ENCODE measurements around the gene NIT2. TPM values are rescaled to one million over a fixed set of nuclear protein-coding genes. Genes with fewer than 3 reads are reported as not detected.
A peak's percentile ranks its signal among the peaks of the same experiment; 100 is the strongest.
"Not testable (repeated sequence)": the region's sequence is repeated elsewhere in the genome, so short reads cannot be mapped to it uniquely, and the experiment has no call there.

Gene NIT2
- total and polyA plus RNA-seq, 12 donors: 16.8 to 84.5 (median 39.7) TPM

DNA sequence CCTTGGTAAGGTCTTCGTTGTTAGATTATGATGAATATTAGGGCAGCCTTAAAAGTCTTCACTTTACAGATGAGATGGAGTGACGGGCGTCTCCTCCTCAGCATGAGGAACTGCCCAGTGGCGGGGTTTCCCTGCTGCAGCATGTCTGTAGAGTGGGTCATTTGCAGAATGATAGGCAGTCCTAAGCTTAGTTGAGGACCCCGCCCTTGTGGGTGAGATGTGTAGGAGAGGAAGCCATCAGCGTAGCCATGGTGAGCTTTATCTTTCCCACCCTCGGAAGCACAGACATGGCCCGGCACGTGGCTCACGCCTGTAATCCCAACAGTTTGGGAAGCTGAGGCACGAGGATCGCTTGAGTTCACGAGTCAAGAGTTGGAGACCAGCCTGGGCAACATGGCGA lies 877 bp downstream of the NIT2 start:
- H3K4me1 ChIP-seq (replicated peaks in 1 of 2): peaks cover 0 to 19% of the 10 kb centered on the region in 2 donors
- 79 to 82% (median 81%) methylated on average over 14 of the region's 14 CpGs for WGBS, 4 donors
- H3K4me3 ChIP-seq: peak overlapping the region in 2 of 4 donors; percentile 70 to 99
- no peaks in the 10 kb centered on the region for H3K9me3 ChIP-seq (replicated peaks in 1 of 3)
- intact Hi-C loops (cut with DNase I): no loop called here
- peaks cover 0 to 2% of the 10 kb centered on the region in 2 donors for H3K36me3 ChIP-seq (replicated peaks in 1 of 2)
- TF ChIP-seq, protein P1, sequence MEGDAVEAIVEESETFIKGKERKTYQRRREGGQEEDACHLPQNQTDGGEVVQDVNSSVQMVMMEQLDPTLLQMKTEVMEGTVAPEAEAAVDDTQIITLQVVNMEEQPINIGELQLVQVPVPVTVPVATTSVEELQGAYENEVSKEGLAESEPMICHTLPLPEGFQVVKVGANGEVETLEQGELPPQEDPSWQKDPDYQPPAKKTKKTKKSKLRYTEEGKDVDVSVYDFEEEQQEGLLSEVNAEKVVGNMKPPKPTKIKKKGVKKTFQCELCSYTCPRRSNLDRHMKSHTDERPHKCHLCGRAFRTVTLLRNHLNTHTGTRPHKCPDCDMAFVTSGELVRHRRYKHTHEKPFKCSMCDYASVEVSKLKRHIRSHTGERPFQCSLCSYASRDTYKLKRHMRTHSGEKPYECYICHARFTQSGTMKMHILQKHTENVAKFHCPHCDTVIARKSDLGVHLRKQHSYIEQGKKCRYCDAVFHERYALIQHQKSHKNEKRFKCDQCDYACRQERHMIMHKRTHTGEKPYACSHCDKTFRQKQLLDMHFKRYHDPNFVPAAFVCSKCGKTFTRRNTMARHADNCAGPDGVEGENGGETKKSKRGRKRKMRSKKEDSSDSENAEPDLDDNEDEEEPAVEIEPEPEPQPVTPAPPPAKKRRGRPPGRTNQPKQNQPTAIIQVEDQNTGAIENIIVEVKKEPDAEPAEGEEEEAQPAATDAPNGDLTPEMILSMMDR (IDR thresholded peaks at IDR 0.05): no peak
- no peak for TF ChIP-seq POLR2A (IDR thresholded peaks at IDR 0.05)
- peak overlapping the region in 3 of 5 donors; percentile 15 to 86 (median 81) for H3K27ac ChIP-seq
- H3K27me3 ChIP-seq: no peaks in the 10 kb centered on the region
- peak in 1 of 7 donors; percentile 7 for DNase-seq

GRCh38 chr3:100336229-100336628 lies 1.7 kb downstream of the NIT2 start:
- peaks cover 0 to 19% of the 10 kb centered on the region in 2 donors for H3K4me1 ChIP-seq (replicated peaks in 1 of 2)
- WGBS, 4 donors: 90 to 94% (median 91%) methylated on average over 9 to 10 of the region's 10 CpGs

DNA sequence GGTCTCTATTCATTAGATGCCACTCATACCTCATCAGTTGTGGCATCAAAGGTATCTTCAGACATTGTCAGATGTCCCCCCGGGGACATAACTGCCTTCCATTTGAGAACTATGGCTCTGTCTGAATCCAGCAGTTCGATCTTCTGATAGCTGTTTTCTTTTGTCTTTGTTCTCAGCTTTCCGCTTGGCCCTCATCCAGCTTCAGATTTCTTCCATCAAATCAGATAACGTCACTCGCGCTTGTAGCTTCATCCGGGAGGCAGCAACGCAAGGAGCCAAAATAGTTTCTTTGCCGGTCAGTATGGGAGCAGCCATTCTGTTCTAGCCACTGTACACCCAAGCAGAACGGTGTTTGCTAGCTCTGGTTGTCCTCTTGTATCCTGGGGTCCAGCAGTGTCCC lies 4.4 kb downstream of the NIT2 start:
- TF ChIP-seq, protein P1 (IDR thresholded peaks at IDR 0.05): no peak
- no peak for TF ChIP-seq POLR2A (IDR thresholded peaks at IDR 0.05)
- 78 to 95% (median 85%) methylated on average over 10 of the region's 10 CpGs for WGBS, 4 donors
- Histone ChIP-seq H3K27ac (no peak overlapping the region), H3K9me3 (replicated peaks in 1 of 3) (no peaks in the 10 kb centered on the region), H3K4me3 (no peak overlapping the region), H3K4me1 (replicated peaks in 1 of 2) (peaks cover 0 to 16% of the 10 kb centered on the region in 2 donors), H3K27me3 (no peaks in the 10 kb centered on the region), H3K36me3 (replicated peaks in 1 of 2) (peaks cover 0 to 19% of the 10 kb centered on the region in 2 donors)
- intact Hi-C loops (cut with DNase I): no loop called here
- peak in 1 of 7 donors; percentile 30 for DNase-seq

More at GRCh38 chr3:100336229-100336628, 1.7 kb downstream of the NIT2 start:
- H3K27me3 ChIP-seq; H3K9me3 ChIP-seq (replicated peaks in 1 of 3); H3K4me3 ChIP-seq; DNase-seq; intact Hi-C loops (cut with DNase I): not testable (repeated sequence)
- Histone ChIP-seq H3K27ac (peak overlapping the region in 1 of 5 donors; percentile 15), H3K36me3 (replicated peaks in 1 of 2) (peaks cover 0 to 10% of the 10 kb centered on the region in 2 donors)

DNA sequence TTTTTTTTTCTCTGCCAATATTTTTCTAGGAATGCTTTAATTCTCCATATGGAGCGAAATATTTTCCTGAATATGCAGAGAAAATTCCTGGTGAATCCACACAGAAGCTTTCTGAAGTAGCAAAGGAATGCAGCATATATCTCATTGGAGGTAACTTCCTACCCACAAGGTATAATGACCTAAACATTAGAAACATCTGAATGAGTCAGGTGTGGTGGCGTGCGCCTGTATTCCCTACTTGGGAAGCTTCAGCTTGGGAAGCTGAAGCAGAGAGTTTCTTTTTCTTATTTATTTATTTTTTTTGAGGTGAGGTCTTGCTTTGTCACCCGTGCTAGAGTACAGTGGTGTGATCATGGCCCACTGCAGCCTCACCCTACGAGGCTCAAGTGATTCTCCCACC lies 5.2 kb downstream of the NIT2 start:
- H3K4me1 ChIP-seq (replicated peaks in 1 of 2): peaks cover 0 to 12% of the 10 kb centered on the region in 2 donors
- WGBS, 4 donors: 92 to 100% (median 96%) methylated on average over 5 of the region's 5 CpGs
- no peaks in the 10 kb centered on the region for H3K27me3 ChIP-seq
- H3K36me3 ChIP-seq (replicated peaks in 1 of 2): peaks cover 0 to 19% of the 10 kb centered on the region in 2 donors
- intact Hi-C loops (cut with DNase I): no loop called here
- no peak overlapping the region for H3K27ac ChIP-seq
- DNase-seq: no peak
- H3K9me3 ChIP-seq (replicated peaks in 1 of 3): no peaks in the 10 kb centered on the region
- H3K4me3 ChIP-seq: no peak overlapping the region
- no peak for TF ChIP-seq POLR2A (IDR thresholded peaks at IDR 0.05)
- TF ChIP-seq, protein P1 (IDR thresholded peaks at IDR 0.05): no peak

GRCh38 chr3:100340527-100340926 lies 6.0 kb downstream of the NIT2 start:
- Histone ChIP-seq H3K9me3 (replicated peaks in 1 of 3) (no peaks in the 10 kb centered on the region), H3K36me3 (replicated peaks in 1 of 2) (peaks cover 0 to 19% of the 10 kb centered on the region in 2 donors), H3K4me1 (replicated peaks in 1 of 2) (peaks cover 0 to 5% of the 10 kb centered on the region in 2 donors), H3K27me3 (no peaks in the 10 kb centered on the region), H3K27ac (no peak overlapping the region), H3K4me3 (no peak overlapping the region)
- no peak for TF ChIP-seq POLR2A (IDR thresholded peaks at IDR 0.05)
- TF ChIP-seq, protein P1 (IDR thresholded peaks at IDR 0.05): no peak
- WGBS, 4 donors: 88 to 97% (median 95%) methylated on average over 1 of the region's 1 CpG
- no peak for DNase-seq
- intact Hi-C loops (cut with DNase I): no loop called here

All from adrenal gland (tissue), 12 donors.